Retinal pigment epithelial cell (primary cell): ENCODE results near the gene LRRC15.

ENCODE experiments used
- DNase-seq: peaks from one replicate; pipeline ENCODE4 v3.0.0-alpha.2; 2010; ENCODE audit warnings: low read depth
- H3K4me3 ChIP-seq: 2 replicates; pipeline ENCODE4 v1.5.1; 2011; ENCODE audit warnings: mild to moderate bottlenecking, low read length, control low read depth, moderate library complexity
- CTCF ChIP-seq: conservative IDR thresholded peaks from 2 replicates; pipeline ENCODE4 v1.5.1; 2011; ENCODE audit warnings: low read depth, low read length, control low read depth, inconsistent platforms

Gene LRRC15

GRCh38 chr3:194380326-194380725 is 10.8 kb upstream of the LRRC15 start:
- no peak for TF ChIP-seq CTCF
- no peak for DNase-seq
- H3K4me3 ChIP-seq: no peak overlapping the region

- TF ChIP-seq CTCF: no peak
- no peak overlapping the region for H3K4me3 ChIP-seq
- no peak for DNase-seq
Measured at GRCh38 chr3:194379651-194380050, 10.1 kb upstream of the LRRC15 start.

GRCh38 chr3:194379231-194379630 is 9.7 kb upstream of the LRRC15 start:
- TF ChIP-seq CTCF: no peak
- no peak overlapping the region for H3K4me3 ChIP-seq
- DNase-seq: no peak

- TF ChIP-seq CTCF: no peak
- no peak overlapping the region for H3K4me3 ChIP-seq
- no peak for DNase-seq
Measured at GRCh38 chr3:194377708-194378107, 8.2 kb upstream of the LRRC15 start.

GRCh38 chr3:194376241-194376560 is 6.7 kb upstream of the LRRC15 start:
- no peak for DNase-seq
- no peak for TF ChIP-seq CTCF
- no peak overlapping the region for H3K4me3 ChIP-seq

- H3K4me3 ChIP-seq: no peak overlapping the region
- DNase-seq: no peak
- no peak for TF ChIP-seq CTCF
Measured at GRCh38 chr3:194375473-194376240, 6.1 kb upstream of the LRRC15 start.

- DNase-seq: no peak
- H3K4me3 ChIP-seq: no peak overlapping the region
- TF ChIP-seq CTCF: no peak
Measured at GRCh38 chr3:194374935-194375334, 5.4 kb upstream of the LRRC15 start.
